GM19238 (cell line): ENCODE measurements around the gene BIN1.
A peak's percentile ranks its signal among the peaks of the same experiment; 100 is the strongest.

Source experiments
- DNase-seq: peaks from one replicate; pipeline ENCODE4 v3.0.0; 2011; ENCODE audit warnings: low spot score; ENCODE audit not compliant: insufficient read length

The BIN1 gene

DNA sequence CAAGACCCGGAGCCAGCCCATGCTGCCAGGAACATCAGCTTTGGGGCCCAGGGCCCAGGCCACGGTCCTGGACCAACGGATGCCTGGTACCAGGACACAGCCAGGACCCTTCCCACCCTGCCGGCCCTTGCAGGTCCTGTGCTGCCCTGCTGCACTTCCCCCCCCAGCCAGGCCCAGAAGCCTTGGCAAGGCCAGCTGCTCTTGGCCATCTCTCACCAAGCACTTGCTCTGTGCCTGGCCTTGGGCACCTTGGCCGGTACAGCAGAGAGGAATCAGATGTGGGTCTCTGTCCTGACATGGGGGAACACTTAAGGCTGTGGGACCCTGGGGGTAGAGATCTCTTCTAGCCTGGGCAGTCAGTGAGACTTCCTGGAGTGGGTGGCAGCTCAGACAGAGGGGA is 28.9 kb downstream of the BIN1 start:
- no peak for DNase-seq

DNA sequence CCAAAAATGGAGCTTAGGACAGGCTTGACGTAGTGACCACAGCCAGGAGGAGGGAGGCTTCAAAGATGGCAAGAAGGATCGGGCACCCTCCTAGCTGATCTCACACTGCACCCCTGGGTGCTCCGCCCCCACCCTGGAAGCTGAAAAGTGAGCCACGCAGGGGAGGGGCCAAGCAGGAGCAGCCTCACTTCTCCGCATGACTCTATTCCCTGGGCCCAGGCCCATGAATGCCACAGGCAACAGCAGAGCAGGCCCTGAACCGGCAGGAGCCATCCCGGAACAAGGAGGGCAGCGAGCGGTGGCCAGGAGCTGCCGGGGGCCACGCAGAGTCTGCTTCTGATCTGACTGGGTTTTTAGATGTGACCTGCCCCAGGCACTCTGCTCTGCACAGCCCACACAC is 30.0 kb downstream of the BIN1 start:
- no peak for DNase-seq

DNA sequence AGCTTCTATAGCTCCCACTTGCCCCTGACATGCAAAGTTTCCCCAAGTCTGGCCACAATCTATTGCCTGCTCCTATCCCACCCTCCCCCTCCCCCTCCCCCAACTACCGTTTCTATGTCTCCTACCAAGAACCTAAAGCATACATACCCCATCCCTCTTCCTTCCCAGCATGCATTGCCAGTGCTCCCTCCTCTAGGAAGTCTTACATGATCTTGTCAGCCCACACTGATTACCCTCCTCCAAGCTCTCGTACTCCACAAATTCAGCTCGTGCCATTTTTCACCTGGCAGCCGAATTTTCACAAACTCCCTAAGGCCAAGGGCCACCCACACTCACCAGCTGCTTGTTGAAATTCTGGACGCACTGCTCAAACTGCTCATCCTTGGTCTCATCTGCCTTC is 30.7 kb downstream of the BIN1 start:
- DNase-seq = no peak

DNA sequence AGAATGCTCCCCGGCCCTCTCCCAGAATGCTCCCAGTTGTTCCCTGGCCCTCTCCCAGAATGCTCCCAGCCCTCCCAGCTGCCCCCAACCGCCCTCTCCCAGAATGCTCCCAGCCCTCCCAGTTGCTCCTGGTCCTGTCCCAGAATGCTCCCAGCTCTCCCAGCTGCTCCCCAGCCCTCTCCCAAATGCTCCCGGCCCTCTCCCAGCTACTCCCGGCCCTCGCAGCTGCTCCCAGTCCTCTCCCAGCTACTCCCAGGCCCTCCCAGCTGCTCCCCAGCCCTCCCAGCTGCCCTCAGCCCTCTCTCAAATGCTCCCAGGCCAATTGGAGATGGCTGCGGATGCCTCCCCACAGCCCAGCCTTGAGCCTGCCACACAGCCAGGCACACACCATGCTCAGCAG is 31.1 kb downstream of the BIN1 start:
- DNase-seq = no peak

DNA sequence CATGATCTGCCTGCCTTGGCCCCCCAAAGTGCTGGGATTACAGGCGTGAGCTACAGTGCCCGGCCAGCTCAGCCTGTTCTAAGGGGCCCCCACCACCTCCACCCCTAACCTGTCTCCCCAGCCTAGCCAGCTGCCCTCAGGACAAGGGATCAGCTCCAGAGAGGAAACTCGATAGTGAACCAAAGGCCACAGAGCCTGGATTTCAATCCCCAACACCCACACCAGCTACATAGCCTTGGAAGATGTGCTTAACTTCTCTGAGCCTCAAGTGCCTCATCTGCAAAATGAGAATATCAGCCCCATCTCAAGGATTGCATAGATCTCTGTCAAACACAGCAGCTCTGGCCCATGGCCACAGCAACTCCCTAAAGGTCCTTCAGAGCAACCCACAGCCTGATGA is 32.0 kb downstream of the BIN1 start:
- DNase-seq = no peak

DNA sequence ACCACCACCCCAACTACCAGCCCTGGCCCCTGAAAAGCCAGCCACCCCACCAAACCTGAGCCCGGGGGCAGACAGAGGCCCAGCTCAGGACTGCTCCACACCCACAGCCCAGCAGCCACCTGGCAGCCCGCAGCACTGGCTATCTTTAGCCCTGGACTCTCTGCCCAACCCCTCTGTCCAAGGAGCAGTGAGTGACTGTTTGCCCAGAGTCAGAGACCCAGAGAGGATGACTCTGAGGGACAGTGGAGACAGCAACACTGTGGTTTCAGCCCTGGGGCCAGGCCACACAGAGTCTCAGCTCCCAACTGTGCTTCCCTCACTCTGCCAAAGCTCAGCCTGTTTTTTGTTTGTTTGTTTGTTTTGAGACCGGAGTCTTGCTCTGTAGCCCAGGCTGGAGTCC is 32.6 kb downstream of the BIN1 start:
- no peak for DNase-seq

DNA sequence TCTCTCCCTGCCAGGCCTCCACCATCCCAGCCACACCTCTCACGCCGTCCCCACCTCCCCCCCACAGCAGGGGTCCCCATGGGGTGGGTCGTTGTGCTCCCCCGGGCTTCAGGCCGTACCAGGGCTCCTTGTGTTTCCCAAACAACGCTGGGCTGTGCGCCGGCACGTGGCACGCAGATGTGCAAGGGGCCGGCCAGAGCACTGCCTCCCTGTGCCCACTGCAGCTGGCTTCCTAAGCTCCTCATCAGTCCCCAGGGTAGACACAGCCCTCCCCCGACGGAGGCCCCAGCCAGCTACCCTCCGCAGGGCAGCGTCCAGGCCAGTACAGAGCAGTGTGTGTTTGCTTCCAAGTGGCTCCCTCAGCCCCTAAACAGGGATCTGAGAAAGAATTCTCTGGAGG is 34.0 kb downstream of the BIN1 start:
- no peak for DNase-seq

DNA sequence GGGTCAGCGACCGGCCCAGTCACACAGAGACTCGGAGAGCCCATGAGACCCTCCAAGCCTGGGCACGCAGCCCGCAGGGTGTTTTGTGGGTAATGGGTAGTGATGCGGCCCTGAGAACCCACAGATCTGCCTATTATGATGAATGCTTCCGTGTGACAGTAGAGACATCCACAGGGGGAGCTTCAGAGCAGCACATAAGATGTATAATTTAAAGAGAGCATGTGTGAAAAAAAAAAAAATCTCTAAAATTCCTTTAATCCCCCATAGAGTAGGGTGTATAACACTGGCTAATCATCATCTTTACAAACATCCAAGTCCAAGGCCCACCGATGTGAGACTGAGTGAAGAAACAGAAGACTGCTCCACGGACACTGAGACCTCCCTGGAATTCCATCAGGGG is 34.6 kb downstream of the BIN1 start:
- DNase-seq = no peak

DNA sequence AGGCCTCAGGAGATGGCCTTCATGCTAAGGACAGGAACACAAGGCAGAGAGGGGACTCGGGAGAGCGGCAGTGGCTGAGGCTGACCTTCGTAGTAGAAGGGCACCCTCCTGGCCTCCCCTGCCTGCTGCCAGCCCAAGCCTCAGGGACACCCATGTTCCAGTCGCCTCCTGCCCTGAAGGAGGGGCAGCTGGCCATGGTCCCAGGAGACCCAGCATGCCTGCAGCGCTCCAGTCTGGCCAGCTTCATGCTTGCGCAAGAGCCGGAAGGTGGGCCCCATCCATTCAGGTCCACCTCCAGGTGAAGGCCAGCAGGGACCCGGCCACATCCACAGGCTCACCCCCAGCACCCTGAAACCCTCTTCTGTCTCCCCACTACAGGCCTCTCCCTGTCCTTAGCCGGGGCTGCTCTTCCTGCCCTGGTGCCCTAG is 35.0 kb downstream of the BIN1 start:
- no peak for DNase-seq

DNA sequence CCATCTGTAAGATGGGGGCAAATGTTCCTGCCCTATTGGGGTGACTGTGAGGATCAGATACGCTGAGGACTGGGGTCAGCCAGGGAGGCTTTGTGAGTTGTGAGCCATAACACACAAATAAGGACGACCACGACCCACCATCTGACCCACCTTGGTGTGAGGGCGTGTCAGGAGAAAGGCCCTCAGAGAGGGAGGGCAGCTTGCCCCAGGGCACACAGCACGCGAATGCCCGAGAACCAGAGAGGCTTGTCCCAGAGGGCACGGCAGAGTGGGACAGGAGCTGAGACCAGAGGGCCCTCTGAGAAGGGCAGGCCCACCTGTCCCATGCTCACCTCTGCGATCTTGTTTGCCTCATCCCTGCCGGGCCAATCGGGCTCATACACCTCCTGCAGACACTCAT is 36.7 kb downstream of the BIN1 start:
- no peak for DNase-seq

DNA sequence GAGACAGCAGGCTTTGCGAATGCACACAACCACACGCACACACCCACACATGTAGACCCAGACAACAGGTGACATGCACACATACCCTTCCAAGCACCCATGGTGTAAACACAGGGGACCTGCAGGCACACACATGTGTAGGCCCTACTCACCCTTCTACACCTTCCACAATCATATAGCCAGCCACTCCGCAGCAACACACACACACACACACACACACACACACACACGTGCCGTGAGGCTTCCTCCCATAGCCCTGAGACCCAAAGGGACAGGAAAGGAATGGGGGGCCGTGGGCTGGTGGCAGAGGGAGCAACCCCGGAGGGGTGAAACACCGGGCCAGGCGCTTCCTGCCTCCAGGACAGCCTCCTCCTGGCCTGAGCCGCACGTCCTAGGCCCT is 37.4 kb downstream of the BIN1 start:
- DNase-seq = no peak

DNA sequence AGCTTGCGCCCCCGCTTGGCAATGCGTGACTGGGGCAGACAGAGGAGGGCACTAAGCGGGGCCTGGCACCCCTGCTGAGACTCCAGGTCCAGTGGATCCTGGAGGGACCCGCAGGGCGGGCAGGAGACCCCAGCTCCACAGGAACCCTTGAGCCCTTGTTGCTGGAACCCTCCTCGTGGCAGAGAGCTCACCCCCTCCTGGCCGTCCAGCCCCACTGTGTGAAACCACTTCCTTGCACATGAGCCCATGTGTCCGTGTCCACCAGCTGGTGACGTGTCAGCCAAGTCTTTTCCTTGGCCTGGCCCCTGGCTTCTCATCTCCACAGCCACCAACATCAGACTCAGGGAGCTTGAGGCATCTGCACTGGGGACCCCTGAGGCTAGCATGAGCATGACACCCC is 38.0 kb downstream of the BIN1 start:
- DNase-seq = no peak

DNA sequence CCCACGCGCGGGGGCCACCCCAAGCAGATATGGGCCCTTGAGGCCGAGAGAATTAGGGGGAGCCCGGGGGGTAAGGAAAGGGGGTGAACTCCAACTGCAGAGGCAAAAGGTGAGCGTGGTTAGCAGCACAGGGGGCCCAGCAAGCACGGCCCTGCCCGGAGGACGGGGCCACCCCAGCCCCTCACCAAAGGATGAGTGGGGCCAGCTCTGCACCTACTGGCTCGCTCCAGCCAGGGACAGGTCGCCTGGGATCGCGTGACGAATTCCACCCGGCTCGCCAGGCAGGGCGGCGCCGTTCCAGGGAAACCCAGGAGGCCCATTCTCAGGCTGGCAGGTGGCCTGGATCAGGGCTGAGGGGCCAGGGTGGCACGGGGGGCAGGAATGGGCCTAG is 38.6 kb downstream of the BIN1 start:
- DNase-seq = no peak

DNA sequence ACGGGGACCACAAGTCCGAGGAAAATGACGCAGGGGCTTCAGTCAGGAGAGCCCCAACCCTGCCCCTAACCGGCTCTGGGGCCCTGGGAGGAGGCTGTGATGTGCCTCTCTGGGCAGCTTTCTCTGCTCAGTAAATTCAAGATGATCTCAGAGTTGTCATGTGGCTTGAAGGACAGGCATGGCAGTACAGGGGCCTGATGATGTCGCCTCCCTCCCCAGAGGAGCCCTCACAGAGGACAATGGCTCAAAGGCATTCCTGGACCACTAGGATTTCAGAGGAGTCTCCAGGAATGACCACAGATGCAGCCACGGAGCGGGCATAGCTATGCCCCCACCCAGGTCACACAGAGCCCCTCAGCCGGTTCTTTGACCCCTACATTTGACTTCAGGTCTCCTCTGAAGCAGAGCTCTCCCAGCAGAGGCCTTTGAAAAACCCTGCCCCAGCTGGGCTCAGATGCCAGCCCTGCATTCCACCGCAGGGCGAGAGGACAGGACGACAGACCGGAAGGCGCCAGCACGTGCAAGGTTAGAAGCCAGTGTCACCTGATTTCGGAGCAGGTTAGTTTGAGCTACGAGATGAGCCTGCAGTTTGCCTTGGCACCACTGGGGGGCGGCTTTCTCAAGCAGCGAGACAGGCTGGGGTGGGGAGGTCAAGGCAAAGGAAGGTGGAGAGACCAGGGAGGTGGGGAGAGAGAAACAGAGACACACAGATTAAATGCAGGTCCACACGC is 39.2 kb downstream of the BIN1 start:
- peak; percentile 75 for DNase-seq

DNA sequence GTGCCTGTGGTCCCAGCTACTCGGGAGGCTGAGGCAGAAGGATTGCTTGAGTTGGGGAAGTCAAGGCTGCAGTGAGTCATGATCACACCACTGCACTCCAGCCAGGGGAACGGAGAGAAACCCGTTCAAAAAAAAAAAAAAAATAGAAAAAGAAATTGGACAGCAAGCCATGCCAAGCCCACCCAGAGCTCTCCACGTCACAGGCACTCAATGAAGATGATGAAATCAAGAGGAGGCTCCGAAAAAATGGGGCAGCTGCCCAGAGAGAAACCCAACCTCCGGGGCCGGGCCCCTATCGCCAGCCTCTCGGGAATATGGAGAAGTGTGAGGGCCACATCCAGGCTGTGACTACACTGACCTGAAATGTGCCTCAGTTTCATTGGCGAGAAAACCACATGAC is 40.0 kb downstream of the BIN1 start:
- DNase-seq = no peak

DNA sequence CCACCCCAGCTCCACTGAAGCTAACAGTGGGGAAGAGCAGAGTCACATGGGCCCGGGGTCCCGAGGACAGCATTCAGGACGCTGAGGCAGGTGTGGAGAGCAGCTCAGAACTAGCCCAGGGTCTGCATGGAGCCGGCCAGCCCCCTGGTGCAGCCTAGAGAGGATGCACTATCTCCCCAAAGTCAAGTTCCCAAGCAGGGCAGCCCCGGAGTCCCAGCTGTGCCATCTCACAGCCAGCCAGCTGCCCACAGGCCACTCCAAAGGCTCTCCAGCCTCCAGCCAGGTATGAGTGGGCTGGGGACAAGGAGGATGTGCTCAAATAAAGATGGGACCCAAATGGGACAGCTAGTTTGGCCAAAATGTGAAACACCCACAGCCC is 41.0 kb downstream of the BIN1 start:
- no peak for DNase-seq

DNA sequence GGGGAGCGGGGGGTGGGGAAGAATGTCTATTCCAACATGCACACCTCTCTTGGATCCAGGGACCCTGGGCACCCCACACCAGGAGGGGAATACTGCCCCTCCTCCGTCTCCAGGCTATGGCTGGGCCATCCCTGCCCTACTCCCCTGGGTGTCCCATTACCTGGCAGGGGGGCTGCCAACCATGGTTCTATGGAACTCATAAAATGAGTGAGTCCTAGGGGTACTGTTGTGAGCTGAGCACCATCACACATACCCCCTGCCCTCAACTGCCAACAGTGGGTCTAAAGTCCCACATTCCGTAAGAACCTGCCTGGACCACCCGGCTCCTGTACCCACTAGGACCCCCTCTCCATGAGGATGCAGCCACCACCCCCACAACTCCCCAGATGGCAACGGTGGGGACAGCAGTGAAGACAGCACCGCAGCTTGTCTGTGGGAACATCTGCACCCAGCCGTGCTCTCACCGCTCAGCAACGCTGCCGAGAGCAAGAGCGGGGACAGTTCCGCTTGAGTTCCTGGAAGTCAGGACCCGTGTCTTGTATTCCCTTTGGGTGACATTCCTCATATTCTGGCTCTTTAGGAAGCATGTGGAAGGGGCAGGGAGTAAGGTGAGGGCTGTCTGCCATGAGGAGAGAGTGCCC is 41.5 kb downstream of the BIN1 start:
- DNase-seq = no peak

DNA sequence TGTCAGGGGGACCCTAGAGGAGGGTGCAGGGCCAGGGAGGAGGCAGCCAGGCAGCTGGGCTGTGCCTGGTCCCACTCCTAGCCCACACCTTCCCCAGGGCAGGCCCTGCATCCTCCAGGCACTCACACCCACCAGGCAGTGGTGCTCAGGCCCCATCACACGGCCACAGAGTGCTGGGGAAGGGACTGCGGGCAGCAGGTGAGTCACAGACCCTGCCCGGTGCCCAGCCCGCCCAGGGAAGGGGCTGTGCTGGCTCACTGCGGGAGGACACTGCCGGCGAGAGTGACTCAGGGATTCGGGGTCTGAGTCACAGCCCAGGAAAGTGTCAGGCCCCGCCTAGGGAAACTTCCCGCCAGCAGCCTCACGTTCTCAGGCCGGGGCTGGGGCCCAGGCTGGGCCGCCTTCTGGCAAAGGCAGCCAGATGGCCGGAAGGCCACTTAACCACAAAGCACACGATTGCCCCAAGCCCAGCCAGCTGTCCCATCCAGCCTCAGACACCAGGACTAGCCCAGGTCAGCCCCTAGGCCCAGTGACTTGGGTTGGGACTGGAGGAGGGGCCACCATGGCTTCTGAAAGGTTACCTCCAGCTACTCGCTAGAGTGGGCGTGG is 42.2 kb downstream of the BIN1 start:
- peak; percentile 89 for DNase-seq

DNA sequence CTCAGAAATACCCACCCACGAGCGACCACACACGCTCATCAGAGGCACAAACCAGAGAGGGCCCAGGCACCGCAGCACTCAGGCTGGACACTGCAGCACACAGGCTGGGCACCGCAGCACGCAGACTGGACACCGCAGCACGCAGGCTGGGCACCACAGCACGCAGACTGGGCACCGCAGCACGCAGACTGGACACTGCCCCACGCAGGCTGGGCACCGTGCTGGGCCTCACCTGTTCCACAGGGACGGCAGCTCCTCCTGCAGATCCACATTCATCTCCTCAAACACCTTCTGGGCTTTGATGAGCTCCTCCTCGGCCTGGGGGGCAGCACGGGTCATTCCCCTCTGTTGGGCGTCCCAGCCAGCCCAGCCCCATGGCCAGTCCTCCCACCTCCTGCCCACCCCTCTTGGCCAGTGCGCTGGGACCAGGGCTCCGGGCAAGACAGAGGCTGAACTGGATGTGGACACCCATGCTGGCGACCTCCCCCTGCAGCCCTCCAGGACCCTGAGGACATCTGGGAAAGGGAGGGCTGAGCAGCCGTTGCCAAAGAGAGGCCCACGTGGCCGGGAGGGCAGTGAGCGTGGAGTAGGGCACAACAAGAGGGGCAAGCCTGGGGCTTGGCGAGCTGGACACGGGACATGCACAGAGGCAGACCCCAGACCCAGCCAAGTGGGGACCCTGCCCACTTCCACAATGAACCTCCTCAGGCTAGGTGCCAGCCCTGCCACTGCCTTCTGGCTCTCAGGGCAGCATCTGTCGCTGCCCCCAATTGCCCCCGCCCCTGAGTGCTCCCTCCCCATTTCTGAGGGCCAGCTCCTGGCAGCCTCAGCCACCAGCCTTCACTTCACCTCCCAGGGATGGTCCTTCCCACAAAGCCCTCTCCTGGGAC is 43.0 kb downstream of the BIN1 start:
- DNase-seq = no peak

DNA sequence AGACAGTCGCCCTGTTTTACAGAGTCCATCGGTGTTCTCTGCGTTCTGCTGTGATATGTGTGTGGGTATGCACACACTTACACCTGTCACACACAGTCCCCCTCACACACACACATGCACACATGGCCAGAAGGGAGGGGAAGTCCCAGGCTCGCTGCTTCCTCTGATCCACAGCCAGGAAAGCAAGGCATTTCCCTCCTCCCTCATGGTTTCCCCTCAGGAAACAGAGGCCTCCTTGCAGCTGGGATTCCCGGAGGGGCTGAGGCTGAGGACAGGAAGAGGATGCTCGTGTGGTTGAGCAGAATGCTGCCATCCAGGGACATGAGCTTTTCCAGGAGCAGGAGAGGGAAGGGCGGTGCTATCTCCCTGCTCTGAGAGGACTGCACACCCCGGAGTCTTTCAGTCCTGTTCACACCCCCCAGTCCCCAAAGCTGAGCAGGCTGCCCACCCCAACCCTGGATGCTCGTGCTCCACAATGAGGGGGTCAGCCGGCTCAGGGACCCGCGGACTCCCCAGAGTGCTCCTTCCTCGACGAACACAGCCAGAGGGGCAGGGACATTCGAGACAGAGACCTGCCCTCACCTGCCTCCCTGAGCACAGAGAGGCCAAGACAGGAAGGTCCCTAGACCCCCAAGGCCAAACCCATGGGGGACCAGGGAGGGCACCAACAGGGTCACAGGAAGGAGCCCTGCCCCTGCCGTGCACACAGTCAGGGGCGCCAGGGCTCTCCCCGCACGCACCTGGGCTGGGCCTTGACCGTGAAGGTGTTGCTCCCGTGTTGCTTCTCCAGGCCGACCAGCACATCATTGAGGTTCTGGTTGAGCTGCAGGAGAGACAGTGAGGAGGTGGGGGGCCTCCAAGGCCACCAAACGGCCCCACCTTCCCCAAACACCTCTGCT is 45.3 kb downstream of the BIN1 start:
- no peak for DNase-seq
